Neural crest cell (in vitro differentiated cells): ENCODE results near the gene MYOCD. TPM values are rescaled to one million over a fixed set of nuclear protein-coding genes. Genes with fewer than 3 reads are reported as not detected.

Experiments
- DNase-seq: peaks from one replicate; pipeline ENCODE4 v3.0.0; 2021; ENCODE audit warnings: low read depth, mixed read lengths, low spot score
- H3K27ac Mint-ChIP-seq: one replicate; pipeline ENCODE4 v1.8.0; 2021; ENCODE audit warnings: mild to moderate bottlenecking, mixed read lengths; ENCODE audit not compliant: unreplicated experiment
- H3K27me3 Mint-ChIP-seq: 2 replicates; pipeline ENCODE4 v1.8.0; 2021; ENCODE audit warnings: low read depth, mild to moderate bottlenecking, mixed read lengths
- H3K36me3 Mint-ChIP-seq: 2 replicates; pipeline ENCODE4 v1.8.0; 2021; ENCODE audit warnings: low read depth, mild to moderate bottlenecking, mixed read lengths
- H3K4me1 Mint-ChIP-seq: 2 replicates; pipeline ENCODE4 v1.8.0; 2021; ENCODE audit warnings: mixed read lengths
- H3K4me3 Mint-ChIP-seq: one replicate; pipeline ENCODE4 v1.8.0; 2021; ENCODE audit warnings: mild to moderate bottlenecking, mixed read lengths
- H3K9me3 Mint-ChIP-seq: 2 replicates; pipeline ENCODE4 v1.8.0; 2021; ENCODE audit warnings: mixed read lengths
- total RNA-seq: library from RNA; stranded (reverse); gene quantifications from 2 replicates; pipeline ENCODE4 v1.2.1, GENCODE V29; 2021
- TF ChIP-seq, protein P1 (sequence below): fragments of 200-600 bp; sonication (generic); conservative IDR thresholded peaks from 2 replicates; pipeline ENCODE4 v1.5.0; 2021; ENCODE audit warnings: antibody characterized with exemption, mild to moderate bottlenecking

Gene MYOCD
- total RNA-seq, 1 donor from 2014 or later, result 0.09 TPM

DNA sequence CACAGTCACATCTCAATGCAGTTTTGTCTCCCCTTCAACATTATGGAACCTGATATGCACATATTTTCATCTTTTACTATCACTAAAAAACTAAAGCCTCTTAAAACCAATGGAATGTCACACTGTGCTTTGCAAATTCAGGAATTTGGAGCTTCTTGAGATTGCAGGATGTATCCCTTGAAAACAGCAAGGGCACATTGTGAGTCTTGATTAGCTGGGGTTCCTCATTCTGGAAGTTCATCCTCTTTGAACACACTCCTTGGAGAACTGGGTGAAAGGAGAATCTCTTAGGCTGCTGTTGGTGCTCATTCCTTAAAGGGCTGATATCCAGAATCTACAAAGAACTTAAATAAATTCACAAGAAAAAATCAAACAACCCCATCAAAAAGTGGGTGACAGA lies 21.1 kb upstream of the MYOCD start:
- TF ChIP-seq, protein P1, sequence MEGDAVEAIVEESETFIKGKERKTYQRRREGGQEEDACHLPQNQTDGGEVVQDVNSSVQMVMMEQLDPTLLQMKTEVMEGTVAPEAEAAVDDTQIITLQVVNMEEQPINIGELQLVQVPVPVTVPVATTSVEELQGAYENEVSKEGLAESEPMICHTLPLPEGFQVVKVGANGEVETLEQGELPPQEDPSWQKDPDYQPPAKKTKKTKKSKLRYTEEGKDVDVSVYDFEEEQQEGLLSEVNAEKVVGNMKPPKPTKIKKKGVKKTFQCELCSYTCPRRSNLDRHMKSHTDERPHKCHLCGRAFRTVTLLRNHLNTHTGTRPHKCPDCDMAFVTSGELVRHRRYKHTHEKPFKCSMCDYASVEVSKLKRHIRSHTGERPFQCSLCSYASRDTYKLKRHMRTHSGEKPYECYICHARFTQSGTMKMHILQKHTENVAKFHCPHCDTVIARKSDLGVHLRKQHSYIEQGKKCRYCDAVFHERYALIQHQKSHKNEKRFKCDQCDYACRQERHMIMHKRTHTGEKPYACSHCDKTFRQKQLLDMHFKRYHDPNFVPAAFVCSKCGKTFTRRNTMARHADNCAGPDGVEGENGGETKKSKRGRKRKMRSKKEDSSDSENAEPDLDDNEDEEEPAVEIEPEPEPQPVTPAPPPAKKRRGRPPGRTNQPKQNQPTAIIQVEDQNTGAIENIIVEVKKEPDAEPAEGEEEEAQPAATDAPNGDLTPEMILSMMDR, result no peak
- no peak overlapping the region for H3K4me3 Mint-ChIP-seq
- no peak for DNase-seq
- H3K9me3 Mint-ChIP-seq, result no peaks in the 10 kb centered on the region
- no peaks in the 10 kb centered on the region for H3K4me1 Mint-ChIP-seq
- peaks cover 6% of the 10 kb centered on the region for H3K27me3 Mint-ChIP-seq
- no peak overlapping the region for H3K27ac Mint-ChIP-seq
- H3K36me3 Mint-ChIP-seq, result no peaks in the 10 kb centered on the region

DNA sequence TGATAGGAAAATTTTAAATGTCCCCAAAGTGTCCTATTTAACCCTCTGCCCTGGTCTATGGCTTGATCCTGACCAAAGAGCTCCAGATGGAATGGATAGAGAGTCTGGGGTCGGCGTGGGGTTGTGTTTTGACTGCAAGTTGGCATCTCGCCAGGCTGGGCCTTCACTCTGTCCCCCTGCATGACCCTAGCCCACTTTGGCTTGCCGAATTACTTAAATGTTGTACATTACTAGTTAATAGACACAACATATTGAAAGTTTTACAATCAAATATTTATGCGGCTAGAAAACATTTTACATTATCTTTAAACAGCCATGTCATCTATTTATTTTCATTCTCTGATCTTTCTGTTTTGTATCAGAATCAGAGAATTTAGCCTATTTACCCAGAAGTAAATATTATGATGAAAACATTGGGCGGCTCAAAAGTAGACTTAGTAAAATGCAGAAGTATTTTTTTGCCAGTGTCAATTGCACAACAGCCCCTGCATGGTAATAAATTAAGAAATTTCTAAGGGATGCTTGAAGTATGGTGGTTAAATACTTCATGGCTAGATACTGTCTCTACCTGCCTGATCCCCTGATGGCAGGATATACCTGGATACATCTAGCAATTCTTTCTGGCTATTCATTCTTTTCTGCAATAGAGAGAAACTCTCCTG lies 18.8 kb upstream of the MYOCD start:
- Mint-ChIP-seq H3K9me3 (no peaks in the 10 kb centered on the region), H3K27me3 (peaks cover 17% of the 10 kb centered on the region), H3K4me1 (no peaks in the 10 kb centered on the region), H3K36me3 (no peaks in the 10 kb centered on the region), H3K27ac (no peak overlapping the region), H3K4me3 (no peak overlapping the region)
- TF ChIP-seq, protein P1, result no peak
- DNase-seq, result no peak

DNA sequence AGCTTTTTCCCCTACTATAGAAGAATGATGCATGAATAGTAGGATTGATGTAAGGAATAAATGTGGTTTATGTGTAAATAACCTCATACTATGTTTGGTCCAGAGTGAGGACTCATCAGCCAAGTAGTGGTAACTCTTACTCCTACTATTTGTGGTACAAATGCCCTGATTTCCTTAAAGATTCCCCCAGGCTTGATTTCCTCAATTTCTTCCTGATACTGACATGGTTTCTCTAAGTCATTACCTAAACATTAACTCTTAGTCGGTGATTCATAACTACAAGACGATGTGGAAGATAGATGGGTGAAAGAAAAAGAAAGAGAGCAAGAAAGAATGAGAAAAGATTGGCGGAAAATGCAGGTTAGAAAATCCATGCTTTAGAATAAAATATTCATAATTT lies 17.2 kb upstream of the MYOCD start:
- Mint-ChIP-seq H3K4me3 (no peak overlapping the region), H3K27me3 (peaks cover 14% of the 10 kb centered on the region), H3K36me3 (no peaks in the 10 kb centered on the region), H3K4me1 (no peaks in the 10 kb centered on the region), H3K9me3 (no peaks in the 10 kb centered on the region), H3K27ac (no peak overlapping the region)
- TF ChIP-seq, protein P1, result no peak
- no peak for DNase-seq

DNA sequence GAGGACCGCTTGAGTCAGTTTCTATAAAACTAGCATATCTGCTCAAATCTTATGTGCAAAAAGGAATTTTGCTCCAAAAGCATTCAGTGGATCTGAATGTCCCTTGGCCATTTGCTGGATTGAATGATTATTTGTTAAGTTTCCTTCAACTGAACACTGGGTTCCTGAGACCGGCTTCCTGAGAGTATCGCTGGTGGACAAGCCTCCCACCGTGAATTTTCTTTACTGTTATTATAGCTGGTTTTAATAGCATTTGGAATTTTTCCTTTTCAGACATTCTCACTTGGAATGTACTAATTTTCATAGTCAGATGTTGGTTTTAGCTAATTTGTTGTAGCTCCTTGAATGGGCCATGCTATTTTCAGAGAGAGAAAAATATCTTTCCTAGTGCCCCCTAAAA lies 9.8 kb upstream of the MYOCD start:
- no peak for DNase-seq
- no peak overlapping the region for H3K27ac Mint-ChIP-seq
- TF ChIP-seq, protein P1, result no peak
- H3K4me3 Mint-ChIP-seq, result no peak overlapping the region
- H3K27me3 Mint-ChIP-seq, result peaks cover 13% of the 10 kb centered on the region
- no peaks in the 10 kb centered on the region for H3K4me1 Mint-ChIP-seq
- no peaks in the 10 kb centered on the region for H3K9me3 Mint-ChIP-seq
- no peaks in the 10 kb centered on the region for H3K36me3 Mint-ChIP-seq

DNA sequence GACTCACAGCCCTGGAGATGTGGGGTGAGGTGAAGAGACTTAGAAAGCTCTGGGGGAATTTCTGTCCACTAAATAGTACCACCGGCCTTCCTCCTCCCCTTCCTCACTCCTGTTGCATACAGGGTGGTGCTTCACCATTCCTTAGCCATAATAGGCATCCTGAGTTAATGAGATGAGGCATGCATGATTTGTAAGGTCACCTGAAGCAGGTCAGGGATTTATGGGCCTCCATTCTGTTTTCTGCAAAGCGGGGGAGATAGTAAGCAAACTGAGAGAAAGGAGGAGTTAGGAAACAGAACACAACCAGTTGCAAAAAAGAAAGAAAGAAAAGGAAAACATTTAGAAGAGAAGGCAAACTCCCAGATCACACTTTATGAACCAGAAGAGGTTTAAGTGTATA lies 9.3 kb upstream of the MYOCD start:
- Mint-ChIP-seq H3K27me3 (peaks cover 15% of the 10 kb centered on the region), H3K9me3 (no peaks in the 10 kb centered on the region), H3K27ac (no peak overlapping the region), H3K4me3 (no peak overlapping the region), H3K4me1 (no peaks in the 10 kb centered on the region), H3K36me3 (no peaks in the 10 kb centered on the region)
- TF ChIP-seq, protein P1, result no peak
- no peak for DNase-seq
